HG03439 (cell line): ENCODE results near the gene GPR162.
A peak's percentile ranks its signal among the peaks of the same experiment; 100 is the strongest.
"Not testable (repeated sequence)": the region's sequence is repeated elsewhere in the genome, so short reads cannot be mapped to it uniquely, and the experiment has no call there.

Source experiments
- ATAC-seq: cut with Tn5 transposase; IDR thresholded peaks from one replicate; pipeline ENCODE4 v1.9.1; 2021; ENCODE audit warnings: mild to moderate bottlenecking, moderate library complexity; ENCODE audit not compliant: unreplicated experiment

GPR162 gene

GRCh38 chr12:6871052-6871957 lies 49.7 kb downstream of the GPR162 start:
- ATAC-seq = no peak

GRCh38 chr12:6872073-6873048 lies 50.7 kb downstream of the GPR162 start:
- peak; percentile 29 for ATAC-seq

- ATAC-seq = peak; percentile 66
These were observed 51.7 kb downstream of the GPR162 start, which contains the start of gene SPSB2 for GRCh38 chr12:6873094-6874014. SPSB2 (minus strand) TSS chr12:6873303; CDS start chr12:6872901, 402 bp downstream.

- ATAC-seq = not testable (repeated sequence)
These were observed 52.4 kb downstream of the GPR162 start for GRCh38 chr12:6874015-6874368.
